ENCODE measurements around the gene ATL1. TPM values are rescaled to one million over a fixed set of nuclear protein-coding genes. Genes with fewer than 3 reads are reported as not detected.

Gene ATL1
- total and polyA plus RNA-seq, 2 experiments from 2014 or later: 3.5 to 7.0 TPM

DNA sequence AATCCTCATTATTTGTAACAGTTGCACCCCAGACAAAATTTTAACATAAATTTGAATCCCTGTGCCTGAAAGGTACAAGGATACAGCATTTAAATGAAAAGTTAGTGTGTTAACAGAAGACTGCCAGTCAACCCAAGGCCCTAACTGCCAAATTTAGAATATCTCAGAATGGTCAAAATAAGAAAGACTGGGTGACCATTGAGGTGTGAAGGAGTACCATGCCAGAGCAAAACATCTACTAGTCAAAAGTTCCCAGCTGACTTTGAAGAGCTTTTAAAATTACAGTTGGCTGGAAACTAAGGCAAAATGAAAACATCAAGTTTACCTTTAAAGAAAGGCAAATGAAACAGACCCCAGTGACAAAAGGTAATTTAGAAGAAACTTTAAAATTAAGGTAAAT, 89.7 kb downstream of the ATL1 start:
- ATAC-seq (no peak), DNase-seq (ENCODE audit: low spot score) (no peak)
- Histone ChIP-seq H3F3A (replicated peaks; ENCODE audit: low read depth) (no peaks in the 10 kb centered on the region), H3K4me1 (ENCODE audit: insufficient read depth) (peaks cover 5% of the 10 kb centered on the region), H3K27me3 (ENCODE audit: insufficient read depth) (no peaks in the 10 kb centered on the region), H3K36me3 (ENCODE audit: insufficient read depth) (no peaks in the 10 kb centered on the region), H2AFZ (no peak overlapping the region), H3K4me3 (no peak overlapping the region), H3K9me2 (ENCODE audit: insufficient read depth) (no peaks in the 10 kb centered on the region), H4K20me1 (replicated peaks; ENCODE audit: insufficient read depth) (peaks cover 20% of the 10 kb centered on the region), H3K27ac (ENCODE audit: low read depth) (peak overlapping the region; percentile 10; the same call in 1 of the 2 replicates), H3K79me2 (replicated peaks; ENCODE audit: insufficient read depth) (peaks cover 100% of the 10 kb centered on the region), H3K4me2 (no peak overlapping the region)
- H3K4me3 Mint-ChIP-seq: no peak overlapping the region
- no peak for TF ChIP-seq STAT1 (IDR thresholded peaks at IDR 0.05; ENCODE audit: unreplicated experiment)
- TF ChIP-seq POLR2AphosphoS5 (IDR thresholded peaks at IDR 0.05; ENCODE audit: low read depth): no peak
- TF ChIP-seq ZNF331 (CRISPR knock-in tag; IDR thresholded peaks at IDR 0.05; ENCODE audit: low read depth): no peak
- no peak for TF ChIP-seq ZNF114 (CRISPR knock-in tag; IDR thresholded peaks at IDR 0.05)
- TF ChIP-seq, protein P1, sequence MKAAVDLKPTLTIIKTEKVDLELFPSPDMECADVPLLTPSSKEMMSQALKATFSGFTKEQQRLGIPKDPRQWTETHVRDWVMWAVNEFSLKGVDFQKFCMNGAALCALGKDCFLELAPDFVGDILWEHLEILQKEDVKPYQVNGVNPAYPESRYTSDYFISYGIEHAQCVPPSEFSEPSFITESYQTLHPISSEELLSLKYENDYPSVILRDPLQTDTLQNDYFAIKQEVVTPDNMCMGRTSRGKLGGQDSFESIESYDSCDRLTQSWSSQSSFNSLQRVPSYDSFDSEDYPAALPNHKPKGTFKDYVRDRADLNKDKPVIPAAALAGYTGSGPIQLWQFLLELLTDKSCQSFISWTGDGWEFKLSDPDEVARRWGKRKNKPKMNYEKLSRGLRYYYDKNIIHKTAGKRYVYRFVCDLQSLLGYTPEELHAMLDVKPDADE (IDR thresholded peaks at IDR 0.05): no peak
- TF ChIP-seq EZH2phosphoT487 (IDR thresholded peaks at IDR 0.05; ENCODE audit: unreplicated experiment): no peak
- TF ChIP-seq, protein P2, sequence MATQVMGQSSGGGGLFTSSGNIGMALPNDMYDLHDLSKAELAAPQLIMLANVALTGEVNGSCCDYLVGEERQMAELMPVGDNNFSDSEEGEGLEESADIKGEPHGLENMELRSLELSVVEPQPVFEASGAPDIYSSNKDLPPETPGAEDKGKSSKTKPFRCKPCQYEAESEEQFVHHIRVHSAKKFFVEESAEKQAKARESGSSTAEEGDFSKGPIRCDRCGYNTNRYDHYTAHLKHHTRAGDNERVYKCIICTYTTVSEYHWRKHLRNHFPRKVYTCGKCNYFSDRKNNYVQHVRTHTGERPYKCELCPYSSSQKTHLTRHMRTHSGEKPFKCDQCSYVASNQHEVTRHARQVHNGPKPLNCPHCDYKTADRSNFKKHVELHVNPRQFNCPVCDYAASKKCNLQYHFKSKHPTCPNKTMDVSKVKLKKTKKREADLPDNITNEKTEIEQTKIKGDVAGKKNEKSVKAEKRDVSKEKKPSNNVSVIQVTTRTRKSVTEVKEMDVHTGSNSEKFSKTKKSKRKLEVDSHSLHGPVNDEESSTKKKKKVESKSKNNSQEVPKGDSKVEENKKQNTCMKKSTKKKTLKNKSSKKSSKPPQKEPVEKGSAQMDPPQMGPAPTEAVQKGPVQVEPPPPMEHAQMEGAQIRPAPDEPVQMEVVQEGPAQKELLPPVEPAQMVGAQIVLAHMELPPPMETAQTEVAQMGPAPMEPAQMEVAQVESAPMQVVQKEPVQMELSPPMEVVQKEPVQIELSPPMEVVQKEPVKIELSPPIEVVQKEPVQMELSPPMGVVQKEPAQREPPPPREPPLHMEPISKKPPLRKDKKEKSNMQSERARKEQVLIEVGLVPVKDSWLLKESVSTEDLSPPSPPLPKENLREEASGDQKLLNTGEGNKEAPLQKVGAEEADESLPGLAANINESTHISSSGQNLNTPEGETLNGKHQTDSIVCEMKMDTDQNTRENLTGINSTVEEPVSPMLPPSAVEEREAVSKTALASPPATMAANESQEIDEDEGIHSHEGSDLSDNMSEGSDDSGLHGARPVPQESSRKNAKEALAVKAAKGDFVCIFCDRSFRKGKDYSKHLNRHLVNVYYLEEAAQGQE (IDR thresholded peaks at IDR 0.05; ENCODE audit: unreplicated experiment): no peak
- TF ChIP-seq NANOG (IDR thresholded peaks at IDR 0.05; ENCODE audit: borderline replicate concordance): no peak
- TF ChIP-seq, protein P3, sequence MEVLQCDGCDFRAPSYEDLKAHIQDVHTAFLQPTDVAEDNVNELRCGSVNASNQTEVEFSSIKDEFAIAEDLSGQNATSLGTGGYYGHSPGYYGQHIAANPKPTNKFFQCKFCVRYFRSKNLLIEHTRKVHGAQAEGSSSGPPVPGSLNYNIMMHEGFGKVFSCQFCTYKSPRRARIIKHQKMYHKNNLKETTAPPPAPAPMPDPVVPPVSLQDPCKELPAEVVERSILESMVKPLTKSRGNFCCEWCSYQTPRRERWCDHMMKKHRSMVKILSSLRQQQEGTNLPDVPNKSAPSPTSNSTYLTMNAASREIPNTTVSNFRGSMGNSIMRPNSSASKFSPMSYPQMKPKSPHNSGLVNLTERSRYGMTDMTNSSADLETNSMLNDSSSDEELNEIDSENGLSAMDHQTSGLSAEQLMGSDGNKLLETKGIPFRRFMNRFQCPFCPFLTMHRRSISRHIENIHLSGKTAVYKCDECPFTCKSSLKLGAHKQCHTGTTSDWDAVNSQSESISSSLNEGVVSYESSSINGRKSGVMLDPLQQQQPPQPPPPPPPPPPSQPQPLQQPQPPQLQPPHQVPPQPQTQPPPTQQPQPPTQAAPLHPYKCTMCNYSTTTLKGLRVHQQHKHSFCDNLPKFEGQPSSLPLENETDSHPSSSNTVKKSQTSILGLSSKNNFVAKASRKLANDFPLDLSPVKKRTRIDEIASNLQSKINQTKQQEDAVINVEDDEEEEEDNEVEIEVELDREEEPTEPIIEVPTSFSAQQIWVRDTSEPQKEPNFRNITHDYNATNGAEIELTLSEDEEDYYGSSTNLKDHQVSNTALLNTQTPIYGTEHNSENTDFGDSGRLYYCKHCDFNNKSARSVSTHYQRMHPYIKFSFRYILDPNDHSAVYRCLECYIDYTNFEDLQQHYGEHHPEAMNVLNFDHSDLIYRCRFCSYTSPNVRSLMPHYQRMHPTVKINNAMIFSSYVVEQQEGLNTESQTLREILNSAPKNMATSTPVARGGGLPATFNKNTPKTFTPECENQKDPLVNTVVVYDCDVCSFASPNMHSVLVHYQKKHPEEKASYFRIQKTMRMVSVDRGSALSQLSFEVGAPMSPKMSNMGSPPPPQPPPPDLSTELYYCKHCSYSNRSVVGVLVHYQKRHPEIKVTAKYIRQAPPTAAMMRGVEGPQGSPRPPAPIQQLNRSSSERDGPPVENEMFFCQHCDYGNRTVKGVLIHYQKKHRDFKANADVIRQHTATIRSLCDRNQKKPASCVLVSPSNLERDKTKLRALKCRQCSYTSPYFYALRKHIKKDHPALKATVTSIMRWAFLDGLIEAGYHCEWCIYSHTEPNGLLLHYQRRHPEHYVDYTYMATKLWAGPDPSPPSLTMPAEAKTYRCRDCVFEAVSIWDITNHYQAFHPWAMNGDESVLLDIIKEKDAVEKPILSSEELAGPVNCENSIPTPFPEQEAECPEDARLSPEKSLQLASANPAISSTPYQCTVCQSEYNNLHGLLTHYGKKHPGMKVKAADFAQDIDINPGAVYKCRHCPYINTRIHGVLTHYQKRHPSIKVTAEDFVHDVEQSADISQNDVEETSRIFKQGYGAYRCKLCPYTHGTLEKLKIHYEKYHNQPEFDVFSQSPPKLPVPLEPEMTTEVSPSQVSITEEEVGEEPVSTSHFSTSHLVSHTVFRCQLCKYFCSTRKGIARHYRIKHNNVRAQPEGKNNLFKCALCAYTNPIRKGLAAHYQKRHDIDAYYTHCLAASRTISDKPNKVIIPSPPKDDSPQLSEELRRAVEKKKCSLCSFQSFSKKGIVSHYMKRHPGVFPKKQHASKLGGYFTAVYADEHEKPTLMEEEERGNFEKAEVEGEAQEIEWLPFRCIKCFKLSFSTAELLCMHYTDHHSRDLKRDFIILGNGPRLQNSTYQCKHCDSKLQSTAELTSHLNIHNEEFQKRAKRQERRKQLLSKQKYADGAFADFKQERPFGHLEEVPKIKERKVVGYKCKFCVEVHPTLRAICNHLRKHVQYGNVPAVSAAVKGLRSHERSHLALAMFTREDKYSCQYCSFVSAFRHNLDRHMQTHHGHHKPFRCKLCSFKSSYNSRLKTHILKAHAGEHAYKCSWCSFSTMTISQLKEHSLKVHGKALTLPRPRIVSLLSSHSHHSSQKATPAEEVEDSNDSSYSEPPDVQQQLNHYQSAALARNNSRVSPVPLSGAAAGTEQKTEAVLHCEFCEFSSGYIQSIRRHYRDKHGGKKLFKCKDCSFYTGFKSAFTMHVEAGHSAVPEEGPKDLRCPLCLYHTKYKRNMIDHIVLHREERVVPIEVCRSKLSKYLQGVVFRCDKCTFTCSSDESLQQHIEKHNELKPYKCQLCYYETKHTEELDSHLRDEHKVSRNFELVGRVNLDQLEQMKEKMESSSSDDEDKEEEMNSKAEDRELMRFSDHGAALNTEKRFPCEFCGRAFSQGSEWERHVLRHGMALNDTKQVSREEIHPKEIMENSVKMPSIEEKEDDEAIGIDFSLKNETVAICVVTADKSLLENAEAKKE (CRISPR knock-in tag; IDR thresholded peaks at IDR 0.05): no peak
- TF ChIP-seq JUNB (IDR thresholded peaks at IDR 0.05; ENCODE audit: unreplicated experiment): no peak
- no peak for TF ChIP-seq CREB1 (CRISPR knock-in tag; IDR thresholded peaks at IDR 0.05; ENCODE audit: low read depth)
- TF ChIP-seq, protein P4, sequence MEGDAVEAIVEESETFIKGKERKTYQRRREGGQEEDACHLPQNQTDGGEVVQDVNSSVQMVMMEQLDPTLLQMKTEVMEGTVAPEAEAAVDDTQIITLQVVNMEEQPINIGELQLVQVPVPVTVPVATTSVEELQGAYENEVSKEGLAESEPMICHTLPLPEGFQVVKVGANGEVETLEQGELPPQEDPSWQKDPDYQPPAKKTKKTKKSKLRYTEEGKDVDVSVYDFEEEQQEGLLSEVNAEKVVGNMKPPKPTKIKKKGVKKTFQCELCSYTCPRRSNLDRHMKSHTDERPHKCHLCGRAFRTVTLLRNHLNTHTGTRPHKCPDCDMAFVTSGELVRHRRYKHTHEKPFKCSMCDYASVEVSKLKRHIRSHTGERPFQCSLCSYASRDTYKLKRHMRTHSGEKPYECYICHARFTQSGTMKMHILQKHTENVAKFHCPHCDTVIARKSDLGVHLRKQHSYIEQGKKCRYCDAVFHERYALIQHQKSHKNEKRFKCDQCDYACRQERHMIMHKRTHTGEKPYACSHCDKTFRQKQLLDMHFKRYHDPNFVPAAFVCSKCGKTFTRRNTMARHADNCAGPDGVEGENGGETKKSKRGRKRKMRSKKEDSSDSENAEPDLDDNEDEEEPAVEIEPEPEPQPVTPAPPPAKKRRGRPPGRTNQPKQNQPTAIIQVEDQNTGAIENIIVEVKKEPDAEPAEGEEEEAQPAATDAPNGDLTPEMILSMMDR (conservative IDR thresholded peaks at IDR 0.05; ENCODE audit: low read depth in 2 of 2): no peak
- TF ChIP-seq EZH2 (IDR thresholded peaks at IDR 0.05; ENCODE audit: low read depth, unreplicated experiment): no peak
- H3K27me3 Mint-ChIP-seq (ENCODE audit: insufficient read depth, low read depth, poor library complexity): no peaks in the 10 kb centered on the region
- peaks cover 17% of the 10 kb centered on the region; the same call in 2 of the 3 replicates for H3K36me3 Mint-ChIP-seq (ENCODE audit: low read depth)
- H3K27ac Mint-ChIP-seq: 0 out of 2 replicates have a peak overlapping the region, but pooled peaks have one; percentile 41
- H3K4me1 Mint-ChIP-seq: peaks cover 17% of the 10 kb centered on the region; the same call in 2 of the 3 replicates
- H3K9me3 Mint-ChIP-seq: no peaks in the 10 kb centered on the region

Data from GM23338 (cell line).